Measurements from ENCODE around the gene BPIFB6.

- TF ChIP-seq CTCF (IDR thresholded peaks at IDR 0.05) (no peak), POLR2A (IDR thresholded peaks at IDR 0.05) (no peak), EP300 (IDR thresholded peaks at IDR 0.05) (no peak)
Observed at GRCh38 chr20:33031531-33031930, at the start of gene BPIFB6.
